ENCODE data around the gene TMEM187.
"Not testable (repeated sequence)": the region's sequence is repeated elsewhere in the genome, so short reads cannot be mapped to it uniquely, and the experiment has no call there.

Gene TMEM187

DNA sequence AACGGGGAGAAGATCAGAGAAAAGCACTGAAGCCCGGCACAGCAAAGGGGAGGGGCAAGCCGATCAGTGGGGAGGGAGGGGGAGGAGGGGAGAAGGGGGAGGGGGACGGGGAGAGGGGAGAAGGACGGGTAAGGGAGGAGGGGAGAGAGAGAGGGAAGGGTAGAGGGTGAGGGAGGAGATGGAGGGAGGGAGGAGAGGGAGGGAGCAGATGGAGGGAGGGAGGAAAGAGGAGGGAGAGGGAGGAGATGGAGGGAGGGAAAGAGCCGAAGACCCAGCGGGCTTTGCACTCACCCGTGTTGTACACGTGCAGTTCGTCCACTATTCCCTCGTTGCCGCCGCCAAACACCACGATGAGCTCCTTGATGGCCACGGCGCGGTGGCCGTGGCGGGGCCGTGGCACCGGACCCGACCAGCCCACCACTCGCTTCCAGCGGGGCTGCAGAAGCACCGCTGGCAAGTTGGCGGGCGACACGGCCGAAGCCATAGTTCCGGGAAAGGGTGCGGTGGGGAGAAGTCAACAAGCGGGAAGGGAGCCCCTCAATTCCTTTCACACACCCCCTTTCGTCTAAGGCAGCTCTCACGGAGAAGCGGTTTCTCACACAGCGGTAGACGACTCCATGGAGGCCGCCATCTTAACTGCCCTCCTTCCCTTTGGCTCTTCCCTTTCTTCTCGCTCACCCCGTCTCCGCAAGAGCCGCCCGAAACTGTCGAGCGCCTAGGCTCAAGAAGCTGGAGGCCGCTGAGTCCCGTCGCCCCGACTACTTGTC, 2.0 kb upstream of the TMEM187 start:
- DNase-seq (ENCODE audit: low read depth in 2 of 2, low spot score in 1 of 2), result no peak

DNA sequence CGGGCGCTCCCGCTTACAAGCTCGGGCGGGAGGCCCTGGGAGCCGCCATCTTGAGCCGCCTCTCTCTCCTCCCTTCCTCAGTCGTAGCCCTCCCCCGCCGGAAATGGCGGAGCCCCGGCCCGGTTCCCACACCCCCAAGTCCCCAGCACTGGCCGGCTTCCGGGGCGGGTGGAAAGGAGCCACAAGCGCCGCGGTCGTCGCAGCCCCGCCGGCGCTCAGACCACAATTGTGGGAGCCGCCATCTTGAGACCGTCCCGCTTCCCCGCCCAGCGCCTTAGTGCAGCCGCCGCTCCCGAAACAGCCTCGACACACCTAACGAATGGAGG, 1.5 kb upstream of the TMEM187 start:
- DNase-seq (ENCODE audit: low read depth in 2 of 2, low spot score in 1 of 2), result peak; percentile 57 to 87

GRCh38 chrX:153971450-153972367, 845 bp upstream of the TMEM187 start, which contains the start of gene HCFC1:
TSS of gene HCFC1 (minus strand) at chrX:153971818. CDS start at chrX:153970840, 978 bp downstream.
- DNase-seq (ENCODE audit: low read depth in 2 of 2, low spot score in 1 of 2), result peak; percentile 72 to 89

DNA sequence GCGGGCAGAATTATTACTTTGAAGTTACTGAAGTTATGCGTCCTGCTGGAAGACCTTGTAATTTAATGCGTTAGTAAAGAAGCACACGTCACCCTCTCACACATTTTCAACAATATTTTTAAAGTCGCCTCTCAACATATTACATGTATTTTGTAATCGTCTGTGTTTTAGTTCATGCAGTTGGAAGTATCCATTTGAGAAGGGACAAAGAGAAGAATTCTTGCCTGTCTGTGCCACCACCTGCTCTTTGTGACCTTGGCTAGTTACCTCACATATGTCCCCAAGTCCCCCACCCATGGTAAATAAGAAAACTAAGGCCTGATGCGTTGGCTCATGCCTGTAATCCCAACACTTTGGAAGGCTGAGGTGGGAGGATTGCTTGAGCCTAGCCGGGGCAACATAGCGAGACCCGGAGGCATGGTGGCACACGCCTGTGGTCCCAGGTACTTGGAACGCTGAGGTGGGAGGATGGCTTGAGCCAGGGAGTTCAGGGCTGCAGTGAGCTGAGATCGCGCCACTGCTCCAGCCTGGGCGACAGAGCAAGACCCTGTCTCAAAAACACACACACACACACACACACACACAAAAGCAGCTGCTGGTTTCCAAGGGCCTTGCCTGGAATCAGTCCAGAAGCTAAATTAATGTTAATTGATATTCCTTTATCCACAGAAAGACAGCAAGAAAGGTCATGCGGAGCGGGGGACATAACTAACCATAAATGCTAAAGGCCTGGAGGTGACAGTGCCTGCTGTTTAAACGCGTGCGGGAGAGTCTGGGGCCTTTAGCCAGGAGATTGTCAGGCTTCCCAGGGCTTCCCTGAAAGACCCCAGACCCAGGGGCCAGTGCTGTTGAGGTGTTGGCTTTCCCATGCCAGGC, 811 bp downstream of the TMEM187 start:
- DNase-seq (ENCODE audit: low read depth in 2 of 2, low spot score in 1 of 2), result no peak

- no peak for DNase-seq (ENCODE audit: low read depth in 2 of 2, low spot score in 1 of 2)
Observed at GRCh38 chrX:153974003-153974725, 1.6 kb downstream of the TMEM187 start.

DNA sequence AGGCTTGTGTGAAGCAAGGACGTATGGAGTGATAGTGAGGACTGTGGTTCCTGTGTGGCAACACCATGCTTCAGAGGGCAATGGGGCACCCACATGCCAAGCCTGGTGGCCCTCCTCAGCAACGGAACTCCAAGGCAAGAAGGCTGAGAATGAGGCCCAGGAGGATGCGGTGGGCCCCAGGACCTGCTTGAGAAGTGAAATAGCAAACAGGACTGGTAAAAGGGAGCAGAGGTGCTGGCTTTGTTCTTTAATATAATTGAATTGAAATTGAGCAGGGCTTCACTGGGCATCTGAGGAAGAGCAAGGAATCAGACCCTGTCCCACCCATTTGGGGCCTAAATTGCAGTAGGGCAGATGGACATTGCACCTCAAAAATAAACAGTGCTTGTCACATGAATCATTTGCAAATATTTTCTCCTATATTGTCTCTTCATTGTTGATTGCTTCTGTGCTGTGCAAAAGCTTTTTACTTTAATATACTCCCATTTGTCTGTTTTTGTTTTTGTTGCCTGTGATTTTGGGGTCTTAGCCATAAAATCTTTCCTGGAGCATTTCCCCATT, 2.3 kb downstream of the TMEM187 start:
- no peak for DNase-seq (ENCODE audit: low read depth in 2 of 2, low spot score in 1 of 2)

DNA sequence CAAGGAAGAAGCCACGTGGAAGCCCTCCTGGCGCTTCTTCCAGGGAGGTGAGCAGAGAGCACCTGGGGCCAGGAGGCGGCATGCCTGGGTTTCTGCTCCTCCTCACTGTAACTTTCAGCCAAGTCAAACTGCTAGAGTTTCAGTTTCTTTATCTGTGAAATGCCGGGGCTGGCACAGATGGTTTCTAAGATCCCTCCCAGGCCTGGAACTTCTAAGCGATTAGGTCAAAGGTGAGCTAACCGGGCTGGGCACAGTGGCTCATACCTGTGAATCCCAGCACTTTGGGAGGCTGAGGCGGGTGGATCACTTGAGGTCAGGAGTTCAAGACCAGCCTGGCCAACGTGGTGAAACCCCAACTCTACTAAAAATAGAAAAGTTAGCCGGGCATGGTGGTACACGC, 7.8 kb downstream of the TMEM187 start:
- not testable (repeated sequence) for DNase-seq (ENCODE audit: low read depth in 2 of 2, low spot score in 1 of 2)

DNA sequence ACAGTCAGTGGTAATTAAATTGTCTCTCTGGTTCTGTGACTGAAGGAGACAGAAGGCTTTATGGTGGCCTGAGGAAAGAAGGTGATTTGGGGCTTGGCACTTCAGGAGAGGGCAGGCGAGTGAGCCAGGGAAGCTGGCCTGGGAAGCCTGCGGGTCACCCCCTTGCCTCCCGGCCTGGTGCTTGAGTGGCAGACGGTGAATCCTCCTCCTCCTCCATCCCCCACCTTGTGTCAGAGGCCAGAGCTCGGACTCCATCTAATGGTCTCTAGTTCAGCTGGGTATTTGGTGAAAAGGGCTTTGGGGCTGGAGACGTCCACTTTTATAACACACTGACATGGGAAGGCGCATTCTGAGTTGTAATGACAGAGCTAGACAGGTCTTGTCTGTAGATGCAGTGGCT, 8.7 kb downstream of the TMEM187 start:
- no peak for DNase-seq (ENCODE audit: low read depth in 2 of 2, low spot score in 1 of 2)

DNA sequence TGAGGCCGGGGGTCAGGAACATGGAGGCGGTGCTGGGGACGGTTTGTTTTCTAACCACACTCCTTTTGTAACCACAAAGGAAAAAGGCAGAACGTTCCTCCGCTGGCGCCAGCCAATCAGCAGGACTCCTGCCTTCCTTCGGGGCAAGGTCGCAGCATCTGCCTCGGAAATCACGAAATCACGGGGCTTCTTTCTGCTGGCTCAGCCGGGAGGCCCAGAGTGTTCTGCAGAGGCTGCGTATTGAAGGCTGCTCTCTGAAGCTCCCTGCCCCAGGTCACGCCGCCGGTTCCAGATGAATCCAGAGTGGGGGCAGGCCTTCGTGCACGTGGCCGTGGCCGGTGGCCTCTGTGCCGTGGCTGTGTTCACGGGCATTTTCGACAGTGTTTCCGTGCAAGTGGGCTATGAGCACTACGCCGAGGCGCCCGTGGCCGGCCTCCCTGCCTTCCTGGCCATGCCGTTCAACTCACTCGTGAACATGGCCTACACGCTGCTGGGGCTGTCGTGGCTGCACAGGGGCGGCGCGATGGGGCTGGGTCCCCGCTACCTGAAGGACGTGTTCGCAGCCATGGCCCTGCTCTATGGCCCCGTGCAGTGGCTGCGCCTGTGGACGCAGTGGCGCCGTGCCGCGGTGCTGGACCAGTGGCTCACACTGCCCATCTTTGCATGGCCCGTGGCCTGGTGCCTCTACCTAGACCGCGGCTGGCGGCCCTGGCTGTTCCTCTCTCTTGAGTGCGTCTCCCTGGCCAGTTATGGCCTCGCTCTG, 9.4 kb downstream of the TMEM187 start:
- no peak for DNase-seq (ENCODE audit: low read depth in 2 of 2, low spot score in 1 of 2)

DNA sequence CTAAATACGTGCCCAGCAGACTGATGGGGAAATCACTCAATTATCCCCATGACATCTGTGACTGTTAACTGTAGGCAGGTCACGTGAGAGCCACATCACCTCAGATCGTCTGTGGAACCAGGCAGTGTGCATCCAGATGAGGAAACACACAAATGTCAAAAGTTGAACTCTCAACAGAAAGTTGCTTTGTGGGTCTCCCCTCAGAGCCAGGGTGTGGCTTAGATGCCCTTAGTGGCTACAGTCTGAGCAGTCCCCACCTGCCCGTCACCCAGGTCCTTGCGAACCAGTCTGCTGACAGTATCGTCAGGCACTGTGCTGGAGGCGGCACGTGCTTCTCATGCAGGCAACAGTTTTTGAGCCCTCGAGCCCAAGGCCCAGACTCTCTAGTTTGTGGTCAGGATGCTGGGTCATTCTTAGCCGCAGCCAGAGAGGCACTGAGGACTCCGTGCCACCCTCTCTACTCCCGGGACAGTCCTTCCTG, 10.8 kb downstream of the TMEM187 start:
- DNase-seq (ENCODE audit: low read depth in 2 of 2, low spot score in 1 of 2), result no peak

GRCh38 chrX:153984351-153985178, 12.0 kb downstream of the TMEM187 start:
- no peak for DNase-seq (ENCODE audit: low read depth in 2 of 2, low spot score in 1 of 2)

DNA sequence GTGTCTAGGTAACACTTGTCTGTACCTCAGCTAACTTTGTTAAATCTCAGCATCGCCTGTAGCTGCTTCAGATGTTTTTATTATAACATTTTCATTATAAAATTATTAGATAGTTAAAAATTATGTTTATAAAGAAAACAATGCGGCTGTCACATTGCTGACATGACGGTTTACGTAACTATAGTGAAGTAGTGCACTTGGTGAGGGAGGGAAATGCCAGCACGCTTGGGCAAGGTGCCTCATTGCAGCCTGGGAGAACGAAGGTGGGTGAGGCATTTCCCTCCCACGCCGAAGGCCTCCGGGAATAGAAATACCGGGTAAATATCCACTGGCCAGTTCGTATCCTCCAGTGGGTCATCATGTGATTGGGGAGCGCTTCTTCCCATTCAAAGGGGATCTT, 15.9 kb downstream of the TMEM187 start:
- DNase-seq (ENCODE audit: low read depth in 2 of 2, low spot score in 1 of 2), result no peak

GRCh38 chrX:153989973-153990655, 17.6 kb downstream of the TMEM187 start:
- DNase-seq (ENCODE audit: low read depth in 2 of 2, low spot score in 1 of 2), result no peak

DNA sequence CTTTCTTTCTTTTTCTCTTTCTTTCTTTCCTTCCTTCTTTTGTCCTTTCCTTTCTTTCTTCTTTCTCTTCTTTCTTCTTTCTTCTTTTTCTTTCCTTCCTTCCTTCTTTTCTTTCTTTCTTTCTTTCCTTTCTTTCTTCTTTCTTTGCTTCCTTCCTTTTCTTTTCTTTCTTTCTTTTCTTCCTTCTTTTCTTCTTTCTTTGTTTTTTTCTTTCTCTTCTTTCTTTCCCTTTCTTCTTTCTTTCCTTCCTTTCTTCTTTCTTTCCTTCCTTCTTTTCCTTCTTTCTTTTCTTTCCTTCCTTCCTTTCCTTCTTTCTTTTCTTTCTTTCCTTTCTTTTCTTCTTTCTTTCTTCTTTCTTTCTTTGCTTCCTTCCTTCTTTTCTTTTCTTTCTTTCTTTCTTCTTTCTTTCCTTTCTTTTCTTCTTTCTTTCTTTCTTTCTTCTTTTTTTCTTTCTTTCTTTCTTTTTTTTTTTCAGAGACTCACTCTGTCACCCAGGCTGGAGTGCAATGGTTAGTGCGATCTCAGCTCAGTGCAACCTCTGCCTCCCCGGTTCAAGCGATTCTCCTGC, 18.5 kb downstream of the TMEM187 start:
- no peak for DNase-seq (ENCODE audit: low read depth in 2 of 2, low spot score in 1 of 2)

DNA sequence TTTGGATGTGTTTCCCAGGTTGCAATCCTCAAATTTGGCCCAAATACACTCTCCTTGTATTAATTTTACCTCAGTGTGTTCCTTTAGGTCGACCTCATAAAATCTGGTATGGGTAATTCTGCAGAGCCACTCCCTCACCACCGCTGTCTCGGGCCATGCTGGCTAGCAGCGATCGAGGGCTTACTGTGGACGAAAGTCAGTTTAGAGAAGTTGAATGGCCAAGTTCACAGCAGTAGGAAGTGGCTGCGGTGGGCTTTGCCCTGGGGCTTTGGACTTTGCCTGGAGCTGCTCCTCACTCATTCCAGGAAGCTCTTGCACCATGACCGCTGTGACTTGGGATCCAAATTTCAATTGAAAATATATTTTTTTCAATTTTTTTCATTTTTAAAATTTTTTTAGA, 19.6 kb downstream of the TMEM187 start:
- no peak for DNase-seq (ENCODE audit: low read depth in 2 of 2, low spot score in 1 of 2)

- no peak for DNase-seq (ENCODE audit: low read depth in 2 of 2, low spot score in 1 of 2)
Observed at GRCh38 chrX:153993079-153993478, 20.5 kb downstream of the TMEM187 start.

GRCh38 chrX:153993978-153994377, 21.4 kb downstream of the TMEM187 start:
- DNase-seq (ENCODE audit: low read depth in 2 of 2, low spot score in 1 of 2), result no peak

- not testable (repeated sequence) for DNase-seq (ENCODE audit: low read depth in 2 of 2, low spot score in 1 of 2)
Observed at GRCh38 chrX:153994398-153994797, 21.8 kb downstream of the TMEM187 start.

Measured in stimulated activated CD8-positive, alpha-beta memory T cell treated with anti-CD3 and anti-CD28 coated beads, Interleukin-4, amount 100 ng/mL, for 4 hours (primary cell).